ENCODE data around the gene CYP1A2.

The CYP1A2 gene

DNA sequence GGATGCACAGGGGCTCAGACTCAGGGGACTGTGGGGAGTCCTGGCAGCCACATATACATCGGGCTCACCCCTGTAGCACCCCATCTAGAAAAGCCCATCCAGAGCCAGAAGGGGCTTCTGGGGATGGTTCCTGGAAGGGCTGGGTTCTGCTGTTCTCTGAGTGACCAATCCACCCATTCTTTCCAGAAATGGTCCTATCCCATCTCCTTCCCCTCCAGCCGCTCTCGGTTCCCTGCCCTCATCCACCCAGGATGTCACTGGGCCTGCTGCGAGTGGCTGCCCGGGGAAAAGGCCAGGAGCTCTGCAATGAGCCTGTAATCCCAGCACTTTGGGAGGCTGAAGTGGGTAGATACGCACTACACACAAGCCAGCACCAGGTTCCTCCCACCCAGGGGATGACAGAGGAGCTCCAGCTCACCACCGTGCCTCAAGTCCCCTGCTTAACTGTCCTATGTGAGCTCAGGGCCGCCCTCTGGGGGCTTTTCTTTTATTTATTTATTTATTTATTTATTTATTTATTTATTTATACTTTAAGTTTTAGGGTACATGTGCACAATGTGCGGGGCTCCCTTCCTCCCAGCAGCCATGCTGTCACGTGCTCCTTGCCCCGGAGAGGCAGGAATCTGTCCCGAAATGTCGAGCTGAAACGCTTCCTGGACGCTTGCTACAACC is 19.6 kb downstream of the CYP1A2 start:
- TF ChIP-seq, protein P1, sequence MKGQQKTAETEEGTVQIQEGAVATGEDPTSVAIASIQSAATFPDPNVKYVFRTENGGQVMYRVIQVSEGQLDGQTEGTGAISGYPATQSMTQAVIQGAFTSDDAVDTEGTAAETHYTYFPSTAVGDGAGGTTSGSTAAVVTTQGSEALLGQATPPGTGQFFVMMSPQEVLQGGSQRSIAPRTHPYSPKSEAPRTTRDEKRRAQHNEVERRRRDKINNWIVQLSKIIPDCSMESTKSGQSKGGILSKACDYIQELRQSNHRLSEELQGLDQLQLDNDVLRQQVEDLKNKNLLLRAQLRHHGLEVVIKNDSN (IDR thresholded peaks at IDR 0.05) = 0 out of 2 replicates have a peak, but pooled peaks have one; percentile 13
- no peak for TF ChIP-seq TEAD4 (IDR thresholded peaks at IDR 0.05)

DNA sequence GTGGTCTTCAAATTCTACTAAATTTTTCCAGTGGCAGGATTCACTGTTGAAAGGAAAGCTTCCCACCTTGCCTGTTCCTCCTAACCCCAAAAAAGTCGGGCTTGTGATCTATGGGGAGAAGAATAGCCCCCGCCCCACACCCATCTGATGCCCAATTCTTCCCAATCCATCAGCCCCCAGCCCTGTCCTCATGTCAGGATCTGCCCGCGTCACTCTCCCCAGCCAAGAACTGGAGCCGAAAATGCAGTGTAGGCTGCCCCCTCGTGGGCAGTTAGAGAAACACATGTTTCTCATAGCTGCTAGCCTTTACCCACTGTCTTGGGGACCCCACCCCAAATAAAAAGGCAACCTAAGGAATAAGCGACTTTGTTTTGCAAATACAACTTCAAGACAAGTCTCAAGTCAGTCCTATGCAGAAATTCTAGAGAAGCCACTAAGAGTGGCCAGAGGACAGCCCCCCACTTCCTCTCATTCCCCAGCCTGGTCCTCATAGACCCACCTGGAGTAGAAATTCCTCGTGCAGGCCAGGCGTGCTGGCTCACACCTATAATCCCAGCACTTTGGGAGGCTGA is 20.2 kb downstream of the CYP1A2 start:
- 0 out of 2 replicates have a peak, but pooled peaks have one; percentile 16 for TF ChIP-seq NFIC (IDR thresholded peaks at IDR 0.05)
- no peak for TF ChIP-seq EP300 (IDR thresholded peaks at IDR 0.05; ENCODE audit: borderline replicate concordance)
- no peak for TF ChIP-seq CREB1 (IDR thresholded peaks at IDR 0.05; ENCODE audit: low read depth)
- no peak for TF ChIP-seq FOXM1 (IDR thresholded peaks at IDR 0.05; ENCODE audit: borderline replicate concordance, low read depth)
- peak; percentile 96 for TF ChIP-seq RAD21 (IDR thresholded peaks at IDR 0.05; ENCODE audit: low read depth)
- TF ChIP-seq, protein P1 (IDR thresholded peaks at IDR 0.05) = no peak
- TF ChIP-seq TEAD4 (IDR thresholded peaks at IDR 0.05) = no peak
- peak; percentile 87; the same call in 1 of the 2 replicates for TF ChIP-seq ZBTB7A (IDR thresholded peaks at IDR 0.05; ENCODE audit: low read depth)
- no peak for TF ChIP-seq MAX (IDR thresholded peaks at IDR 0.05)
- no peak for TF ChIP-seq TCF12 (IDR thresholded peaks at IDR 0.05; ENCODE audit: low read depth)
- TF ChIP-seq TAF1 (IDR thresholded peaks at IDR 0.05; ENCODE audit: low read depth) = no peak
- TF ChIP-seq, protein P2, sequence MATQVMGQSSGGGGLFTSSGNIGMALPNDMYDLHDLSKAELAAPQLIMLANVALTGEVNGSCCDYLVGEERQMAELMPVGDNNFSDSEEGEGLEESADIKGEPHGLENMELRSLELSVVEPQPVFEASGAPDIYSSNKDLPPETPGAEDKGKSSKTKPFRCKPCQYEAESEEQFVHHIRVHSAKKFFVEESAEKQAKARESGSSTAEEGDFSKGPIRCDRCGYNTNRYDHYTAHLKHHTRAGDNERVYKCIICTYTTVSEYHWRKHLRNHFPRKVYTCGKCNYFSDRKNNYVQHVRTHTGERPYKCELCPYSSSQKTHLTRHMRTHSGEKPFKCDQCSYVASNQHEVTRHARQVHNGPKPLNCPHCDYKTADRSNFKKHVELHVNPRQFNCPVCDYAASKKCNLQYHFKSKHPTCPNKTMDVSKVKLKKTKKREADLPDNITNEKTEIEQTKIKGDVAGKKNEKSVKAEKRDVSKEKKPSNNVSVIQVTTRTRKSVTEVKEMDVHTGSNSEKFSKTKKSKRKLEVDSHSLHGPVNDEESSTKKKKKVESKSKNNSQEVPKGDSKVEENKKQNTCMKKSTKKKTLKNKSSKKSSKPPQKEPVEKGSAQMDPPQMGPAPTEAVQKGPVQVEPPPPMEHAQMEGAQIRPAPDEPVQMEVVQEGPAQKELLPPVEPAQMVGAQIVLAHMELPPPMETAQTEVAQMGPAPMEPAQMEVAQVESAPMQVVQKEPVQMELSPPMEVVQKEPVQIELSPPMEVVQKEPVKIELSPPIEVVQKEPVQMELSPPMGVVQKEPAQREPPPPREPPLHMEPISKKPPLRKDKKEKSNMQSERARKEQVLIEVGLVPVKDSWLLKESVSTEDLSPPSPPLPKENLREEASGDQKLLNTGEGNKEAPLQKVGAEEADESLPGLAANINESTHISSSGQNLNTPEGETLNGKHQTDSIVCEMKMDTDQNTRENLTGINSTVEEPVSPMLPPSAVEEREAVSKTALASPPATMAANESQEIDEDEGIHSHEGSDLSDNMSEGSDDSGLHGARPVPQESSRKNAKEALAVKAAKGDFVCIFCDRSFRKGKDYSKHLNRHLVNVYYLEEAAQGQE (IDR thresholded peaks at IDR 0.05; ENCODE audit: low read depth) = no peak

GRCh38 chr15:74769463-74770025 is 20.9 kb downstream of the CYP1A2 start:
- no peak for TF ChIP-seq ZBTB7A (IDR thresholded peaks at IDR 0.05; ENCODE audit: low read depth)
- no peak for TF ChIP-seq RAD21 (IDR thresholded peaks at IDR 0.05; ENCODE audit: low read depth)
- no peak for TF ChIP-seq YY1 (IDR thresholded peaks at IDR 0.05; ENCODE audit: low read depth)
- no peak for TF ChIP-seq FOXM1 (IDR thresholded peaks at IDR 0.05; ENCODE audit: borderline replicate concordance, low read depth)
- TF ChIP-seq NFIC (IDR thresholded peaks at IDR 0.05) = no peak
- TF ChIP-seq, protein P2 (IDR thresholded peaks at IDR 0.05; ENCODE audit: low read depth) = no peak
- TF ChIP-seq, protein P1 (IDR thresholded peaks at IDR 0.05) = no peak
- no peak for TF ChIP-seq TEAD4 (IDR thresholded peaks at IDR 0.05)

DNA sequence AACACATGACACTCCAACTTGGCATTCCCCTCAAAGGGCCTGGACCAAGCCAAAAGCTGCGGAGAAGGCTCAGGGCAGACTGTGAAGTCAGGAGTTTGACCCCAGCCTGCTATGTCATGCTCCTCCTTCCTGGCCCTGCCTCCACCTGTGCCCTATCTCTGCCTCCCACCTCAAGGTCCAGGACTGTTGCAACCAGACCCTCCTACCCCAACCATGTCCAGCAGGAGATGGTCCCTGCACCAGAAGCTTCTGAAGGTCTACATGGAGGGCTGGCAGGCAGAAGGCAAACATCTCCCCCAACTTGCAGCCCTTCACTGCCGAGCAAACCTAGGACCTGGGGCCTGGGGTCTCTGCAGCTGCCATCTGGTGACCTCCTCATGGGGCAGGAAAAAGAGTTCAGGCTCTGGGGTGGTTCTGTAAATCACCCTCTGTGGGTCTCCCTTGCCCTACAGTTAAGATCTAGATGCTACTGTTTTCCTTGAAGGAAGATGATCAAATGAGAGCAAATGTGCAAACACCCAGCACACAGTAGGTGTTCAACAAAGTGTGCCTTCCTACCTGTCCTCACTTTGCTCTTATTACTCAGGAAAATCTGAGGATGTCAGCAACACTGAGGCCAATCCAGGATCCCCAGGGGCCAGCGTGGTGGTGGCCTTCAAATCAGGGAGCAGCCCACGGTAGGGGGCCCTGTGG is 21.7 kb downstream of the CYP1A2 start:
- TF ChIP-seq EP300 (IDR thresholded peaks at IDR 0.05; ENCODE audit: borderline replicate concordance) (no peak), TAF1 (IDR thresholded peaks at IDR 0.05; ENCODE audit: low read depth) (no peak), TCF12 (IDR thresholded peaks at IDR 0.05; ENCODE audit: low read depth) (no peak), TEAD4 (IDR thresholded peaks at IDR 0.05) (no peak), CEBPB (IDR thresholded peaks at IDR 0.05) (no peak), CREB1 (IDR thresholded peaks at IDR 0.05; ENCODE audit: low read depth) (no peak)
- TF ChIP-seq, protein P1 (IDR thresholded peaks at IDR 0.05) = no peak

DNA sequence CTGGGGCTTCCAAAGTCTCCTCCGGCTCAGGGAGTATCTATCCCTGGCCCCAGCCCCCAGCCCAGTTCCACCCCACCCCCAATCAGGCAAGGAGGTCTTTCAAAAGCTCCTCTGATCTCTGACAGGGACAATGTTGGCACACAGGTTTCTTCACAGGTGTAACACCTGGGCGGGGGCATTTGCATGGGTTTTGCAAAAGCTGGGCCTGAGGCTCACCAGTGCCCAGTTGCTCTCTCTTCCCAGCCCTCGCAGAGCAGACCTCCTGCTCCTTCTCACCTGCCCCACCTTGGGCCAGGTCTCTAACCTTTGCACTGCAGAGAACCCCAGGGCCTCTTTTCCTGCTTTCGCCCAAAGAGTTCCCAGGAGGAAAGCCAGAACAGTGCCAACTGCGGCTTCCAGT is 24.7 kb downstream of the CYP1A2 start:
- TF ChIP-seq TCF12 (IDR thresholded peaks at IDR 0.05; ENCODE audit: low read depth) = no peak
- TF ChIP-seq TEAD4 (IDR thresholded peaks at IDR 0.05) = no peak
- TF ChIP-seq, protein P2 (IDR thresholded peaks at IDR 0.05; ENCODE audit: low read depth) = no peak
- no peak for TF ChIP-seq RAD21 (IDR thresholded peaks at IDR 0.05; ENCODE audit: low read depth)
- TF ChIP-seq NFIC (IDR thresholded peaks at IDR 0.05) = no peak
- no peak for TF ChIP-seq EP300 (IDR thresholded peaks at IDR 0.05; ENCODE audit: borderline replicate concordance)
- TF ChIP-seq CEBPB (IDR thresholded peaks at IDR 0.05) = no peak

Measured in Ishikawa (cell line).